Esophagus muscularis mucosa (tissue), 4 donors: ENCODE measurements around the gene GSE1. TPM values are rescaled to one million over a fixed set of nuclear protein-coding genes. Genes with fewer than 3 reads are reported as not detected.

Source experiments
- DNase-seq: peaks from one replicate; pipeline ENCODE4 v3.0.0-alpha.2; 2017; ENCODE audit errors: extremely low spot score
- H3K27ac ChIP-seq, 4 donors: fragments of 200-600 bp; sonication (generic); replicated peaks in 1 of 4; 1 replicate in 3 of 4; 2 replicates in 1 of 4; pipeline ENCODE4 v1.5.1; 2016 to 2019; ENCODE audit warnings: mild to moderate bottlenecking in 1 of 4
- H3K27me3 ChIP-seq, 4 donors: fragments of 200-600 bp; sonication (generic); one replicate each; pipeline versions ENCODE4 v1.5.1 to v1.6.0; 2016 to 2019
- H3K36me3 ChIP-seq, 4 donors: fragments of 200-600 bp; sonication (generic); one replicate each; pipeline ENCODE4 v1.5.1; 2016 to 2019
- H3K4me1 ChIP-seq, 4 donors: fragments of 200-600 bp; sonication (generic); one replicate each; pipeline ENCODE4 v1.5.1; 2016 to 2019
- H3K4me3 ChIP-seq, 4 donors: fragments of 200-600 bp; sonication (generic); 1 replicate in 2 of 4; 2 replicates in 2 of 4; pipeline ENCODE4 v1.5.1; 2016 to 2019; ENCODE audit warnings: mild to moderate bottlenecking in 4 of 4, moderate library complexity in 1 of 4
- H3K9me3 ChIP-seq, 4 donors: fragments of 200-600 bp; sonication (generic); 1 replicate in 3 of 4; 2 replicates in 1 of 4; pipeline ENCODE4 v1.5.1; 2016 to 2019
- EP300 ChIP-seq: sonication (generic); formaldehyde crosslinking; IDR thresholded peaks from one replicate; pipeline ENCODE4 v1.6.1; 2017; ENCODE audit warnings: antibody characterized with exemption
- POLR2A ChIP-seq: fragments of 450-650 bp; IDR thresholded peaks from one replicate; pipeline ENCODE4 v1.6.1; 2017; ENCODE audit warnings: antibody characterized with exemption, moderate library complexity, mild to moderate bottlenecking, low read depth
- POLR2AphosphoS5 ChIP-seq, 2 donors: sonication (generic); formaldehyde crosslinking; IDR thresholded peaks; one replicate each; pipeline ENCODE4 v1.6.1; 2017; ENCODE audit warnings: antibody characterized with exemption in 2 of 2
- WGBS: methylation state at CpG from one replicate; pipeline ENCODE4 v1.1.5; 2018; 5-methylcytosine and 5-hydroxymethylcytosine counted together
- intact Hi-C: fragments of 100-400 bp; cut with DNase I; formaldehyde crosslinking; loops from one replicate; pipeline ENCODE4 v1.15.1; 2023
- total RNA-seq, 4 donors: library from RNA; depleted of rRNA; stranded (reverse); fragments of >200 nt; gene quantifications; one replicate each; pipeline versions ENCODE4 v1.1.0 to v1.2.1, GENCODE V29; 2016
- TF ChIP-seq, protein P1 (sequence below), 3 experiments: fragments of 200-600 bp in 2 of 3; fragments of 450-650 bp in 1 of 3; sonication (generic) in 2 of 3; IDR thresholded peaks; one replicate each; pipeline ENCODE4 v1.5.1; 2017 to 2019; ENCODE audit warnings: antibody characterized with exemption in 3 of 3, mild to moderate bottlenecking in 2 of 3, moderate library complexity in 1 of 3

Gene GSE1
- total RNA-seq, 4 donors from 2014 or later, result 45.4 to 79.4 (median 49.5) TPM

DNA sequence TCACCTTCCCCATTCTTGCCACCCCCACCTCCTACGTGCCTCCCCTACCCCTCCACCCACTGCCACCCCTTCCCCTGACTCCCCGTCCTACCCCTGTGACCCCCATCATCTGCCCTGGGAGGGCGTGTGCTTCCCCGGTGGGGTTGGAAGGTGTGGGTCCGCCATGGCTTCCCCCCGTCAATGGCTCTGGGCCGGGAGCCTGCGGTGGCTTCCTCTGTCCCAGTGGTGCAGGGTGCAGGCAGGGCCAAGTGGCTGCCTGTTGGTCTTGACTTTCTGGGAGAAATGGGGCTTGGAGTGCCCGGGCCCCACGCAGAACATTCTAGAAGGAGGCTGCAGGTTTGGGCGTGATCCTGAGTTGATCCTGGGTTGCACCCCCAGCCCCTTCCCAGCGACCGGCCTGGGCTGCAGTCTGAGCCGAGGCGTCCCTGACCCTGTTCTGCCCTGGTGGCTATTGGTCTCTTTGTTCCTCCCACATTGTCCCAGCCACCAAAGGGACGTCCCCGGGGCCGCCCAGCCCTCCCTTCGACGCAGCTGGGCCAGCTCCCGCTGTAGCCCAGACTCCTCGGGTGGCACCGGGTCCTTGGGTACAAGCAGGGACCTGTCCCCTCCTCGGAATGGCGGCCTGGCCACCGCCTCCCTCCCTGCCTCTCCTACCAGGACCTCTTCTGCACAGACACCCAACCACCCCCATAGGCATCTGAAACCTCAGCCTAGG, 25.7 kb downstream of the GSE1 start:
- no peak overlapping the region for H3K27ac ChIP-seq
- H3K36me3 ChIP-seq, result peaks cover 0 to 27% (median 17%) of the 10 kb centered on the region in 4 donors
- H3K4me1 ChIP-seq, result peaks cover 16 to 32% (median 28%) of the 10 kb centered on the region in 4 donors
- H3K9me3 ChIP-seq, result no peaks in the 10 kb centered on the region
- TF ChIP-seq POLR2AphosphoS5 (IDR thresholded peaks at IDR 0.05), result no peak
- no peak for TF ChIP-seq POLR2A
- 92% methylated on average over 21 of the region's 26 CpGs for WGBS
- intact Hi-C loops, result no loop called here
- no peak overlapping the region for H3K4me3 ChIP-seq
- H3K27me3 ChIP-seq, result no peaks in the 10 kb centered on the region
- DNase-seq, result no peak

DNA sequence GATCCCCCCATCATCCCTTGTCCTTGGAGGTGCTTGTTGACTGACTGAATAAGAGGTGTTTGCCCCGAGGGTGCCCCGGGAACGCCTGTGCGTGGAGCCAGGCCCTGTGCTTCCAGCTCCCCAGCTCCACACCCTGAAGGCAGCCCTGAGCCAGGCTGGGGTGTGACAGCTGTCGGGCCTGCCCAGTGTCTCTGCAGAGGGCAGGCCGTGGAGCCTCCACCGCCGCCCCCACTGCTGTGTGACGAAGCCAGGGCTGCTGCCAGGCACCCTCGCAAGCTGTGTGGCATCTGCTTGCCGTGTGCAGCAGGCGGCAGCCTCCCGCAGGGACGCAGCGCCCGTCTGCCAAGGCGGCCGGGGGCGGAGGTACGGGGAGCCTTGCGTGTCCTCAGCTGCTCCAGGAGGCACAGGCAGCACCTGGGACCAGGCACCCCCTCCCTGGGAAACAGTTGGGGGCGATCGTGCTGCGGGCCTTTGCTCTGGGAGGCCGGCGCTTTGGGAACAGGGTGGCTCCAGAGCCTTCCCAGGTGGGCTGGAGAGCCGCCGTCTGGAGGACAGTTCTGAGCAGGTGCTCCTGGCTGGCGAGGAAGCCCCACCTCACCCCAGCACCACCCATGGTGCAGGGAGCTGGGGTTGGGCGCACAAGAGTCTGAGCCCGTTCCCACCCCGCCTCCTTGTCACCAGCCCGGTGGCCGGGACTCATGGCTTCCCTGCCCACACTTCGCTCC, 26.6 kb downstream of the GSE1 start:
- no peak for TF ChIP-seq EP300
- TF ChIP-seq, protein P1, sequence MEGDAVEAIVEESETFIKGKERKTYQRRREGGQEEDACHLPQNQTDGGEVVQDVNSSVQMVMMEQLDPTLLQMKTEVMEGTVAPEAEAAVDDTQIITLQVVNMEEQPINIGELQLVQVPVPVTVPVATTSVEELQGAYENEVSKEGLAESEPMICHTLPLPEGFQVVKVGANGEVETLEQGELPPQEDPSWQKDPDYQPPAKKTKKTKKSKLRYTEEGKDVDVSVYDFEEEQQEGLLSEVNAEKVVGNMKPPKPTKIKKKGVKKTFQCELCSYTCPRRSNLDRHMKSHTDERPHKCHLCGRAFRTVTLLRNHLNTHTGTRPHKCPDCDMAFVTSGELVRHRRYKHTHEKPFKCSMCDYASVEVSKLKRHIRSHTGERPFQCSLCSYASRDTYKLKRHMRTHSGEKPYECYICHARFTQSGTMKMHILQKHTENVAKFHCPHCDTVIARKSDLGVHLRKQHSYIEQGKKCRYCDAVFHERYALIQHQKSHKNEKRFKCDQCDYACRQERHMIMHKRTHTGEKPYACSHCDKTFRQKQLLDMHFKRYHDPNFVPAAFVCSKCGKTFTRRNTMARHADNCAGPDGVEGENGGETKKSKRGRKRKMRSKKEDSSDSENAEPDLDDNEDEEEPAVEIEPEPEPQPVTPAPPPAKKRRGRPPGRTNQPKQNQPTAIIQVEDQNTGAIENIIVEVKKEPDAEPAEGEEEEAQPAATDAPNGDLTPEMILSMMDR (IDR thresholded peaks at IDR 0.05), result no peak
- no peak for TF ChIP-seq POLR2AphosphoS5 (IDR thresholded peaks at IDR 0.05)
- TF ChIP-seq POLR2A, result no peak
- Histone ChIP-seq H3K4me3 (no peak overlapping the region), H3K27ac (no peak overlapping the region), H3K4me1 (peaks cover 19 to 34% (median 32%) of the 10 kb centered on the region in 4 donors), H3K36me3 (peaks cover 0 to 19% (median 9%) of the 10 kb centered on the region in 4 donors), H3K9me3 (no peaks in the 10 kb centered on the region), H3K27me3 (no peaks in the 10 kb centered on the region)
- intact Hi-C loops, result no loop called here
- no peak for DNase-seq
- WGBS, result 78% methylated on average over 8 of the region's 35 CpGs

DNA sequence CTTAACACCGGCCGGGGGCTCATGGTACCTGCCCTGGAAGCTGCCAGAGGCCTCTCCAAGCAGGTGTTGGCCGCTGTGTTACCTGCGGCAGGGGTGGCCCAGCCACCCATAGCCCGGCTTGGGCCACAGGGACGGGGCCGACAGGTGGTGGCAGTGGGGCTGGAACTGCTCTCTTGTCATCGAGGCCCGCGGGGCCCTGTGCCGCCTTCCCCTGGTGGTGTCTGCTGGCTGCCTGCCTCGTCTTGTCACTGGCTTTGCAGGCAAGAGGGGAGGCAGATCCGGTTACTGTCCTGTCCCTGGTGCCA, 27.1 kb downstream of the GSE1 start:
- no peak overlapping the region for H3K27ac ChIP-seq
- H3K36me3 ChIP-seq, result peaks cover 0 to 15% (median 8%) of the 10 kb centered on the region in 4 donors
- H3K4me3 ChIP-seq, result no peak overlapping the region
- TF ChIP-seq POLR2AphosphoS5 (IDR thresholded peaks at IDR 0.05) (no peak), EP300 (no peak), POLR2A (no peak)
- TF ChIP-seq, protein P1 (IDR thresholded peaks at IDR 0.05), result no peak
- peaks cover 19 to 34% (median 32%) of the 10 kb centered on the region in 4 donors for H3K4me1 ChIP-seq
- H3K9me3 ChIP-seq, result no peaks in the 10 kb centered on the region
- DNase-seq, result no peak
- intact Hi-C loops, result no loop called here
- no peaks in the 10 kb centered on the region for H3K27me3 ChIP-seq
- WGBS, result 90% methylated on average over 4 of the region's 13 CpGs

DNA sequence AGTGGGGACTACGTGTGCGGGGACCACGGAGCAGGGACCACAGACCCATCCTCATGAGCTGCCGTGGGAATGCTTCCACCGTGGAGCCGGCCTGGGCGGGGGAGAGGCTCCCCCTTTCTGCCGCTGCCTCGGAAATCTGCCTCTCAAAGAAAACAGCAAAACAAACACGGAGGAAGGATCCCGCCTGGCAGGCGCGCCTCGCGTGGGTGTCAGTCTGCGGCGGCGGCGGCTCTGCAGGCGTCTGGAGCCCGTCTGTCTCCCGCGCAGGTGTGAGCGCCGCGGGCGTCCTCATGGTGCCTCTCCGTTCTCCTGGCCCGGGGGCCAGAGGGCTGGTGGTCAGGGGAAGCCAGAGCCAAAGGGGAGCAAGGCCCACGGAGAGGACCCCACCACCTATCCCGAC, 27.5 kb downstream of the GSE1 start:
- Histone ChIP-seq H3K4me3 (no peak overlapping the region), H3K9me3 (no peaks in the 10 kb centered on the region), H3K4me1 (peaks cover 19 to 34% (median 32%) of the 10 kb centered on the region in 4 donors), H3K36me3 (peaks cover 0 to 14% (median 8%) of the 10 kb centered on the region in 4 donors), H3K27me3 (no peaks in the 10 kb centered on the region), H3K27ac (no peak overlapping the region)
- TF ChIP-seq POLR2AphosphoS5 (IDR thresholded peaks at IDR 0.05) (no peak), EP300 (no peak), POLR2A (no peak)
- TF ChIP-seq, protein P1 (IDR thresholded peaks at IDR 0.05), result no peak
- intact Hi-C loops, result no loop called here
- no peak for DNase-seq
- WGBS, result 92% methylated on average over 30 of the region's 31 CpGs

DNA sequence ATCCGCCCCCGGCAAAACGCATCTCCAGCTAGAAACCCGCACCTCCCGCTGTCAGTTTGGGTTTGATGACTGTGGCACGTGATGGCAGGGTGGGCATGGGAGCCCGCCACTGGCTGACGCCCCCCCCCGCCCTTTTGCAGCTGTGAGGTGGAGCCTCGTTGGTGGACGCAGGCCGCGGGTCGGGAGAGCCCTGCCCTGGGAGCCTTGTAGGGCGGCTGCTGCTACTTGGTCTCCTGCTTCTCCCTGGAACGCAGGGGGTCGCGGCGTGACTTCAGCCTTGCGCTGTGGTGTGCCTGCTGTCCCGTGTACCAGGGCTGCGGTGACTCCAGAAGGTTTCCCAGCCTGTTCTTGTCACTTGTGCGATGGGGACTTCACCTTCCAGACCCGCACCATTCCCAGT, 28.2 kb downstream of the GSE1 start:
- DNase-seq, result no peak
- no peak overlapping the region for H3K27ac ChIP-seq
- H3K4me3 ChIP-seq, result no peak overlapping the region
- peaks cover 0 to 14% (median 4%) of the 10 kb centered on the region in 4 donors for H3K36me3 ChIP-seq
- 89% methylated on average over 5 of the region's 24 CpGs for WGBS
- TF ChIP-seq EP300, result no peak
- TF ChIP-seq, protein P1 (IDR thresholded peaks at IDR 0.05), result no peak
- no peak for TF ChIP-seq POLR2AphosphoS5 (IDR thresholded peaks at IDR 0.05)
- TF ChIP-seq POLR2A, result no peak
- intact Hi-C loops, result no loop called here
- H3K9me3 ChIP-seq, result no peaks in the 10 kb centered on the region
- H3K27me3 ChIP-seq, result no peaks in the 10 kb centered on the region
- H3K4me1 ChIP-seq, result peaks cover 19 to 34% (median 32%) of the 10 kb centered on the region in 4 donors
